Lung (tissue), 16 donors: ENCODE data around the gene GRIK1. TPM values are rescaled to one million over a fixed set of nuclear protein-coding genes. Genes with fewer than 3 reads are reported as not detected.
A peak's percentile ranks its signal among the peaks of the same experiment; 100 is the strongest.

ENCODE experiments used
- ATAC-seq: fragments of 200-7000 bp; cut with Tn5 transposase; one replicate; pipeline ENCODE4 v1.9.1; 2020; ENCODE audit warnings: moderate number of reproducible peaks; ENCODE audit not compliant: insufficient read depth, low FRiP score
- DNase-seq, 3 donors: peaks; one replicate each; pipeline ENCODE4 v3.0.0-alpha.2; 2013 to 2017
- H3K27ac ChIP-seq, 2 donors: one replicate each; pipeline ENCODE4 v1.5.1; 2013; ENCODE audit warnings: mild to moderate bottlenecking in 2 of 2, moderate library complexity in 2 of 2, control low read depth in 1 of 2, inconsistent platforms in 1 of 2, low read depth in 1 of 2, low read length in 1 of 2
- H3K27me3 ChIP-seq, 3 donors: one replicate each; pipeline ENCODE4 v1.5.1; 2013; ENCODE audit warnings: low read length in 2 of 3; ENCODE audit not compliant: control insufficient read depth in 3 of 3, insufficient read depth in 3 of 3
- H3K36me3 ChIP-seq, 4 donors: one replicate each; pipeline ENCODE4 v1.5.1; 2013; ENCODE audit warnings: low read length in 4 of 4, mild to moderate bottlenecking in 1 of 4, moderate library complexity in 1 of 4; ENCODE audit not compliant: control insufficient read depth in 4 of 4, insufficient read depth in 4 of 4
- H3K4me1 ChIP-seq, 5 donors: one replicate each; pipeline ENCODE4 v1.5.1; 2013; ENCODE audit warnings: low read length in 5 of 5, mild to moderate bottlenecking in 2 of 5, moderate library complexity in 1 of 5; ENCODE audit not compliant: control insufficient read depth in 5 of 5, insufficient read depth in 5 of 5
- H3K4me3 ChIP-seq: one replicate; pipeline ENCODE4 v1.5.1; 2013; ENCODE audit warnings: mild to moderate bottlenecking, control low read depth, moderate library complexity
- H3K9ac ChIP-seq, 2 donors: one replicate each; pipeline ENCODE4 v1.5.1; 2013; ENCODE audit warnings: low read length in 2 of 2, control low read depth in 1 of 2; ENCODE audit not compliant: insufficient read depth in 1 of 2
- H3K9me3 ChIP-seq, 4 donors: one replicate each; pipeline ENCODE4 v1.5.1; 2013; ENCODE audit warnings: low read length in 3 of 4, mild to moderate bottlenecking in 1 of 4, moderate library complexity in 1 of 4; ENCODE audit not compliant: control insufficient read depth in 4 of 4, insufficient read depth in 3 of 4
- CTCF ChIP-seq: IDR thresholded peaks from 2 replicates; pipeline ENCODE4 v1.5.1; 2012; ENCODE audit warnings: mild to moderate bottlenecking; ENCODE audit errors: control extremely low read depth, extremely low read depth
- WGBS, 2 donors: extraction: QIAGEN DNeasy Blood & Tissue Kit; methylation state at CpG; one replicate each; pipeline ENCODE4 v1.1.7; 2013; 5-methylcytosine and 5-hydroxymethylcytosine counted together
- long read RNA-seq, 5 donors: transcript quantifications; one replicate each; lab custom pipeline, GENCODE V29; 2026
- polyA plus RNA-seq, 2 donors: library from polyadenylated mRNA; stranded (reverse); fragments of 200-250 nt; gene quantifications; one replicate each; pipeline ENCODE4 v1.2.1, GENCODE V29; 2013
- total RNA-seq, 2 donors: library from RNA; depleted of rRNA in 1 of 2; stranded (reverse); fragments of >200 nt in 1 of 2; gene quantifications; one replicate each; pipeline ENCODE4 v1.2.1, GENCODE V29; 2014 to 2021
- donor health status: control.
- donor health status: control.
- donor health status: Bipolar disorder and iron deficiency.
- donor health status: healthy.
- donor health status: DM: yes; HTN: yes; CAD: no.

The GRIK1 gene
- total RNA-seq (under 1 TPM in 1 of 2 donors, not detected in 1; 0.26 TPM), polyA plus RNA-seq (not detected)
- long read RNA-seq, donor 1 = 0 reads
- long read RNA-seq, donor 2 = 0 reads
- long read RNA-seq, donor 3 = 0 reads
- long read RNA-seq, donor 4 = 0 reads
- long read RNA-seq, donor 5 = 0 reads

DNA sequence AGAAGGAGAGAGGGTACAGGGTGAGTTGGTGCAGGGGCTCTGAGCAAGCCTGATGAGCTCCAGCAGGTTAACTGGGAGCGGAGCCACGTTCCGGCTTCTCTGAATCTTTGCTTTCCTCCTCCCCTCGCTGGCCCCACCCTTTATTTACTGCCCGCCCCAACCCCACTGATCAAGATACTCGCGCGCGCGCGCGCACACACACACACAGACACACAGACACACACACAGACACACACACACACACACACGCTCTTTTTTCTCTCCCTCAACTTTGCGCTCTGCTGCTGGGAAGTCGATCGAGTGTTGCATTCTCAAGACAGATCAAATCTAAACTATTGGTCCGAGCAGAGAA is at the start of gene GRIK1:
Gene GRIK1 (minus strand): TSS at position 73 of the 352 bp plus-strand sequence.
- Histone ChIP-seq H3K27ac (no peak within 1 kb of the TSS), H3K4me3 (no peak within 1 kb of the TSS), H3K4me1 (peaks cover 0 to 10% (median 3%) of the 10 kb centered on the region in 5 donors), H3K27me3 (peaks cover 0 to 53% (median 36%) of the 10 kb centered on the region in 3 donors), H3K36me3 (no peaks in the 10 kb centered on the region), H3K9ac (no peak within 1 kb of the TSS), H3K9me3 (peaks cover 0 to 4% (median 0%) of the 10 kb centered on the region in 4 donors)
- WGBS, 2 donors = 2 to 4% methylated on average over 17 of the region's 17 CpGs
- TF ChIP-seq CTCF = no peak
- ATAC-seq (no peak), DNase-seq (peak in 1 of 3 donors; percentile 17)

DNA sequence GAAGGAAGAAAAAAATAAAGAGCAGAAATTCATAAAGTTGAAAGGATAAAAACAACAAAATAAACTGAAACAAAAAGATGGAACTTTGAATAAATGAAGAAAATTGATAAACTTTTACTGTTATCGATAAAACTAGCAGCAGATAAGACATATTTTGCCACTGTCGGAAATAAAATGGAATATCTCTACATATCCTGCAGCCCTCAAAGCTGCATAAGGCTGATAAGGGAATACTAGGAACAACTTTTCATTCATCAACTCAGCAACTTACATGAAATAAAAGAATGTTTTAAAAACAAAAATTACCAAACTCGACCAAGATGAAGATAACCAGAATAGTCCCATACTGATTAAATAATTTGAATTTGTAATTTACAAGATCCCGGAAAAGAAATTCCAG is 48.0 kb upstream of the GRIK1 start:
- WGBS, 2 donors = 65 to 67% methylated on average over 4 of the region's 4 CpGs
- ATAC-seq (no peak), DNase-seq (no peak)

GRCh38 chr21:29985866-29986265 is 46.1 kb upstream of the GRIK1 start:
- WGBS, 2 donors = 88 to 94% methylated on average over 10 of the region's 10 CpGs
- peaks cover 0 to 5% (median 2%) of the 10 kb centered on the region in 4 donors for H3K9me3 ChIP-seq
- no peak overlapping the region for H3K27ac ChIP-seq
- H3K4me3 ChIP-seq = no peak overlapping the region
- H3K27me3 ChIP-seq = no peaks in the 10 kb centered on the region
- H3K9ac ChIP-seq = no peak overlapping the region
- no peak for TF ChIP-seq CTCF
- no peaks in the 10 kb centered on the region for H3K4me1 ChIP-seq
- H3K36me3 ChIP-seq = no peaks in the 10 kb centered on the region
- DNase-seq = no peak
- no peak for ATAC-seq

More for the DNA sequence above, 48.0 kb upstream of the GRIK1 start:
- H3K4me3 ChIP-seq = no peak overlapping the region
- no peak overlapping the region for H3K27ac ChIP-seq
- H3K36me3 ChIP-seq = no peaks in the 10 kb centered on the region
- no peak for TF ChIP-seq CTCF
- no peak overlapping the region for H3K9ac ChIP-seq
- H3K27me3 ChIP-seq = no peaks in the 10 kb centered on the region
- H3K9me3 ChIP-seq = peaks cover 0 to 5% (median 2%) of the 10 kb centered on the region in 4 donors
- H3K4me1 ChIP-seq = no peaks in the 10 kb centered on the region

DNA sequence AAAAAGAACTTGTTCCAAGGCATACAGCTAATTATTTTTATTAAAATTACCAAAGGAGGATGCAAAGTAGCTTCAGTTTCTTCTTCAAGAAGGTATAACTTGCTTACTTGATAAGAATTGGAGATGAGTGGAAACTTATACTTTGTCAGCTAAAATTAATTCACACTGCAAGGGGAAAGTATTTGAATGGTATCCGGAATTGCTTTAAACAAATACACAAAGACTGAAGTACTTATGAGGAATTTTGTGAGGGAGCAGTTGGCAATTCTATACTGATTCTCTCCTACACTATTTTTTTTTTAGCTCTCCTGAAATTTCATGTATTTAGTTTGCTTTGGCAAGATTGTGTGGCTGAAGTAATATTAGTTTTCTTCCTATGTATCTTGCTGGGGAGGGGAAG is 39.2 kb upstream of the GRIK1 start:
- Histone ChIP-seq H3K4me3 (no peak overlapping the region), H3K9ac (no peak overlapping the region), H3K9me3 (no peaks in the 10 kb centered on the region), H3K4me1 (no peaks in the 10 kb centered on the region), H3K27ac (no peak overlapping the region), H3K27me3 (no peaks in the 10 kb centered on the region), H3K36me3 (no peaks in the 10 kb centered on the region)
- ATAC-seq (no peak), DNase-seq (peak in 2 of 3 donors; percentile 18 to 45)
- WGBS, 2 donors = 69 to 83% methylated on average over 1 of the region's 1 CpG
- TF ChIP-seq CTCF = no peak
